Measurements from ENCODE around the gene SBK3. TPM values are rescaled to one million over a fixed set of nuclear protein-coding genes. Genes with fewer than 3 reads are reported as not detected.

SBK3 gene
- total RNA-seq, 4 donors from 2014 or later: 0.22 to 1.0 TPM; not detected in 2

- H3K27ac ChIP-seq: no peak overlapping the region
- peaks cover 16 to 65% (median 22%) of the 10 kb centered on the region in 3 donors for H3K4me1 ChIP-seq
Observed at GRCh38 chr19:55492362-55492944, 52.9 kb downstream of the SBK3 start.

GRCh38 chr19:55491546-55492360 is 53.6 kb downstream of the SBK3 start:
- 53 to 65% methylated on average over 13 of the region's 24 CpGs for WGBS, 2 donors
- no peaks in the 10 kb centered on the region for H3K36me3 ChIP-seq
- peak overlapping the region in 3 of 4 donors; percentile 21 to 70 (median 38) for H3K27ac ChIP-seq
- H3K4me3 ChIP-seq: no peak overlapping the region
- no peaks in the 10 kb centered on the region for H3K9me3 ChIP-seq
- no peak for TF ChIP-seq POLR2A (IDR thresholded peaks at IDR 0.05)
- TF ChIP-seq, protein P1, sequence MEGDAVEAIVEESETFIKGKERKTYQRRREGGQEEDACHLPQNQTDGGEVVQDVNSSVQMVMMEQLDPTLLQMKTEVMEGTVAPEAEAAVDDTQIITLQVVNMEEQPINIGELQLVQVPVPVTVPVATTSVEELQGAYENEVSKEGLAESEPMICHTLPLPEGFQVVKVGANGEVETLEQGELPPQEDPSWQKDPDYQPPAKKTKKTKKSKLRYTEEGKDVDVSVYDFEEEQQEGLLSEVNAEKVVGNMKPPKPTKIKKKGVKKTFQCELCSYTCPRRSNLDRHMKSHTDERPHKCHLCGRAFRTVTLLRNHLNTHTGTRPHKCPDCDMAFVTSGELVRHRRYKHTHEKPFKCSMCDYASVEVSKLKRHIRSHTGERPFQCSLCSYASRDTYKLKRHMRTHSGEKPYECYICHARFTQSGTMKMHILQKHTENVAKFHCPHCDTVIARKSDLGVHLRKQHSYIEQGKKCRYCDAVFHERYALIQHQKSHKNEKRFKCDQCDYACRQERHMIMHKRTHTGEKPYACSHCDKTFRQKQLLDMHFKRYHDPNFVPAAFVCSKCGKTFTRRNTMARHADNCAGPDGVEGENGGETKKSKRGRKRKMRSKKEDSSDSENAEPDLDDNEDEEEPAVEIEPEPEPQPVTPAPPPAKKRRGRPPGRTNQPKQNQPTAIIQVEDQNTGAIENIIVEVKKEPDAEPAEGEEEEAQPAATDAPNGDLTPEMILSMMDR (IDR thresholded peaks at IDR 0.05): no peak
- peaks cover 0 to 43% (median 0%) of the 10 kb centered on the region in 4 donors for H3K27me3 ChIP-seq
- DNase-seq: no peak
- intact Hi-C loops (cut with DNase I): no loop called here
- peaks cover 22 to 72% (median 29%) of the 10 kb centered on the region in 3 donors for H3K4me1 ChIP-seq

More at GRCh38 chr19:55492362-55492944, 52.9 kb downstream of the SBK3 start:
- TF ChIP-seq, protein P1 (IDR thresholded peaks at IDR 0.05): no peak
- no peak for TF ChIP-seq POLR2A (IDR thresholded peaks at IDR 0.05)
- H3K9me3 ChIP-seq: no peaks in the 10 kb centered on the region
- H3K36me3 ChIP-seq: no peaks in the 10 kb centered on the region
- WGBS, 2 donors: 22 to 34% methylated on average over 12 of the region's 12 CpGs
- DNase-seq: no peak
- H3K27me3 ChIP-seq: peaks cover 0 to 43% (median 0%) of the 10 kb centered on the region in 4 donors
- no peak overlapping the region for H3K4me3 ChIP-seq
- intact Hi-C loops (cut with DNase I): no loop called here

Other genes with a start within 250 kb of the SBK3 start
- 1 to 10 TPM in 1 of 4 donors, not detected in 3; 1.7 TPM for gene TMEM150B, start 220.2 kb downstream of the SBK3 start, total RNA-seq
- 1 to 10 TPM; 5.3 to 9.9 (median 8.2) TPM for gene KMT5C, start 205.7 kb downstream of the SBK3 start, total RNA-seq
- gene COX6B2, start 190.8 kb downstream of the SBK3 start, total RNA-seq: 1 to 10 TPM in 1 of 4 donors, under 1 TPM in 2, not detected in 1; 0.66 to 1.4 (median 0.95) TPM
- not detected for gene GARIN5B, start 182.3 kb downstream of the SBK3 start, total RNA-seq
- gene IL11, start 175.1 kb downstream of the SBK3 start, total RNA-seq: not detected
- gene TMEM190, start 168.7 kb downstream of the SBK3 start, total RNA-seq: not detected
- 10 to 100 TPM; 11.9 to 41.8 (median 27.1) TPM for gene TMEM238, start 161.3 kb downstream of the SBK3 start, total RNA-seq
- gene RPL28, start 159.6 kb downstream of the SBK3 start, total RNA-seq: 100 to 1,000 TPM; 395 to 866 (median 753) TPM
- gene UBE2S, start 137.8 kb downstream of the SBK3 start, total RNA-seq: 10 to 100 TPM; 15.6 to 41.4 (median 31.2) TPM
- not detected for gene SHISA7, start 102.2 kb downstream of the SBK3 start, total RNA-seq
- gene ISOC2, start 83.9 kb downstream of the SBK3 start, total RNA-seq: 10 to 100 TPM; 60.5 to 98.1 (median 78.7) TPM
- gene C19orf85, start 80.8 kb downstream of the SBK3 start, total RNA-seq: not detected
- 10 to 100 TPM in 1 of 4 donors, 1 to 10 TPM in 3; 4.4 to 22.0 (median 6.8) TPM for gene ZNF628, start 68.9 kb downstream of the SBK3 start, total RNA-seq
- gene NAT14, start 60.4 kb downstream of the SBK3 start, total RNA-seq: 1 to 10 TPM; 1.3 to 4.3 (median 2.9) TPM
- gene SSC5D, start 57.1 kb downstream of the SBK3 start, total RNA-seq: 1 to 10 TPM in 1 of 4 donors, under 1 TPM in 3; 0.40 to 5.0 (median 0.68) TPM
- not detected for gene SBK2, start 8.4 kb downstream of the SBK3 start, total RNA-seq
- gene ZNF579, start 35.3 kb upstream of the SBK3 start, total RNA-seq: 1 to 10 TPM in 3 of 4 donors, under 1 TPM in 1; 0.75 to 3.0 (median 2.2) TPM
- gene FIZ1, start 54.0 kb upstream of the SBK3 start, total RNA-seq: 10 to 100 TPM in 1 of 4 donors, 1 to 10 TPM in 3; 5.8 to 12.7 (median 7.9) TPM
- gene ZNF524, start 54.7 kb upstream of the SBK3 start, total RNA-seq: 10 to 100 TPM; 17.7 to 25.9 (median 22.9) TPM
- 1 to 10 TPM; 2.7 to 5.3 (median 3.3) TPM for gene ZNF865, start 60.1 kb upstream of the SBK3 start, total RNA-seq
- 1 to 10 TPM; 2.9 to 6.9 (median 4.4) TPM for gene ZNF784, start 79.0 kb upstream of the SBK3 start, total RNA-seq
- gene ZNF580, start 95.5 kb upstream of the SBK3 start, total RNA-seq: 10 to 100 TPM in 3 of 4 donors, 1 to 10 TPM in 1; 8.8 to 19.1 (median 12.9) TPM
- gene ZNF581, start 98.1 kb upstream of the SBK3 start, total RNA-seq: 10 to 100 TPM; 11.8 to 20.2 (median 14.0) TPM
- 1 to 10 TPM; 2.4 to 7.2 (median 4.6) TPM for gene CCDC106, start 102.7 kb upstream of the SBK3 start, total RNA-seq
- 100 to 1,000 TPM in 2 of 4 donors, 10 to 100 TPM in 2; 85.0 to 112 (median 99.7) TPM for gene U2AF2, start 109.5 kb upstream of the SBK3 start, total RNA-seq
- 100 to 1,000 TPM in 1 of 4 donors, 10 to 100 TPM in 3; 52.1 to 168 (median 77.4) TPM for gene EPN1, start 129.7 kb upstream of the SBK3 start, total RNA-seq
- gene NLRP9, start 192.9 kb upstream of the SBK3 start, total RNA-seq: not detected
- gene RFPL4A, start 213.6 kb upstream of the SBK3 start, total RNA-seq: not detected
- gene RFPL4AL1, start 223.6 kb upstream of the SBK3 start, total RNA-seq: not detected

Measured in esophagus squamous epithelium (tissue), 5 donors.